ENCODE measurements around the gene DNAH2. TPM values are rescaled to one million over a fixed set of nuclear protein-coding genes. Genes with fewer than 3 reads are reported as not detected.

Gene DNAH2
- total and polyA plus RNA-seq, 11 donors, result 0.02 to 0.56 (median 0.05) TPM; not detected in 4

- no peak overlapping the region for H3K27ac ChIP-seq
- TF ChIP-seq CTCF (IDR thresholded peaks at IDR 0.05), result no peak
- TF ChIP-seq POLR2A (IDR thresholded peaks at IDR 0.05), result no peak
- H3K9me3 ChIP-seq, result no peaks in the 10 kb centered on the region
- H3K27me3 ChIP-seq, result no peaks in the 10 kb centered on the region
- intact Hi-C loops (cut with DNase I), result no loop called here
- DNase-seq (no peak), ATAC-seq (no peak)
- no peak overlapping the region for H3K4me3 ChIP-seq
- 74 to 82% (median 76%) methylated on average over 7 of the region's 7 CpGs for WGBS, 4 donors
- no peaks in the 10 kb centered on the region for H3K36me3 ChIP-seq
- peaks cover 0 to 16% (median 6%) of the 10 kb centered on the region in 12 donors for H3K4me1 ChIP-seq
These were observed 113.7 kb downstream of the DNAH2 start for GRCh38 chr17:7831233-7831632.

- no peak overlapping the region for H3K4me3 ChIP-seq
- H3K27me3 ChIP-seq, result no peaks in the 10 kb centered on the region
- DNase-seq (no peak), ATAC-seq (no peak)
- peaks cover 0 to 28% (median 16%) of the 10 kb centered on the region in 12 donors for H3K4me1 ChIP-seq
- TF ChIP-seq POLR2A (IDR thresholded peaks at IDR 0.05) (no peak), CTCF (IDR thresholded peaks at IDR 0.05) (no peak)
- no peaks in the 10 kb centered on the region for H3K36me3 ChIP-seq
- no peaks in the 10 kb centered on the region for H3K9me3 ChIP-seq
- H3K27ac ChIP-seq, result no peak overlapping the region
- 79 to 93% (median 91%) methylated on average over 10 of the region's 10 CpGs for WGBS, 4 donors
- intact Hi-C loops (cut with DNase I), result no loop called here
These were observed 114.9 kb downstream of the DNAH2 start for GRCh38 chr17:7832431-7832830.

GRCh38 chr17:7833011-7833794 is 115.7 kb downstream of the DNAH2 start:
- ATAC-seq (no peak), DNase-seq (no peak)
- H3K27me3 ChIP-seq, result no peaks in the 10 kb centered on the region
- 50 to 57% (median 52%) methylated on average over 15 to 19 of the region's 19 CpGs for WGBS, 4 donors
- intact Hi-C loops (cut with DNase I), result loop anchor here in 1 of 10 donors (1.0 kb wide), 1 partner anchor 11 kb away; no protein-coding TSS in a partner anchor
- H3K4me1 ChIP-seq, result peaks cover 0 to 36% (median 21%) of the 10 kb centered on the region in 12 donors
- H3K9me3 ChIP-seq, result no peaks in the 10 kb centered on the region
- H3K36me3 ChIP-seq, result no peaks in the 10 kb centered on the region
- H3K27ac ChIP-seq, result peak overlapping the region in 11 of 12 donors; percentile 92 to 100 (median 98)
- TF ChIP-seq POLR2A (IDR thresholded peaks at IDR 0.05) (no peak), CTCF (IDR thresholded peaks at IDR 0.05) (no peak)
- H3K4me3 ChIP-seq, result peak overlapping the region in 11 of 12 donors; percentile 59 to 99 (median 76)

GRCh38 chr17:7833795-7834541 is 116.4 kb downstream of the DNAH2 start, which contains the start of gene KDM6B:
Gene KDM6B, plus strand, starts transcription at chr17:7834217. Its CDS starts 11,338 bp downstream, at chr17:7845555.
- Histone ChIP-seq H3K27ac (peak within 1 kb of the TSS; percentile 86 to 100 (median 98)), H3K4me1 (peaks cover 0 to 43% (median 27%) of the 10 kb centered on the region in 12 donors), H3K9me3 (no peaks in the 10 kb centered on the region), H3K4me3 (peak within 1 kb of the TSS; percentile 59 to 99 (median 80)), H3K36me3 (no peaks in the 10 kb centered on the region), H3K27me3 (no peaks in the 10 kb centered on the region)
- DNase-seq (peak; percentile 94 to 96 (median 95)), ATAC-seq (peak; percentile 65 to 82 (median 73))
- WGBS, 4 donors, result 0 to 1% (median 0%) methylated on average over 25 to 49 of the region's 49 CpGs
- intact Hi-C loops (cut with DNase I), result loop anchor here in 7 of 10 donors (1.0 to 2.0 kb wide), 7 partner anchors 8 to 53 kb away; partner anchors contain the start of gene NAA38 (in 2 of the 7)
- TF ChIP-seq CTCF (IDR thresholded peaks at IDR 0.05) (peak in 6 of 12 donors; percentile 6 to 22 (median 10)), POLR2A (IDR thresholded peaks at IDR 0.05) (no peak)
